Fibroblast of lung (primary cell): ENCODE data around the gene CPOX. TPM values are rescaled to one million over a fixed set of nuclear protein-coding genes. Genes with fewer than 3 reads are reported as not detected.

Source experiments
- DNase-seq, 2 donors: peaks; one replicate each; pipeline versions ENCODE4 v3.0.0 to v3.0.0-alpha.2; 2010; ENCODE audit warnings: low read depth in 2 of 2
- H2AFZ ChIP-seq: 2 replicates; pipeline ENCODE4 v1.5.1; 2012; ENCODE audit warnings: low read length, control low read depth, inconsistent platforms
- H3K27ac ChIP-seq: 2 replicates; pipeline ENCODE4 v1.5.1; 2011; ENCODE audit warnings: low read length, control low read depth; ENCODE audit not compliant: insufficient read depth
- H3K27me3 ChIP-seq: 2 replicates; pipeline ENCODE4 v1.5.1; 2011; ENCODE audit warnings: mild to moderate bottlenecking, low read length; ENCODE audit not compliant: control insufficient read depth, insufficient read depth
- H3K36me3 ChIP-seq: 2 replicates; pipeline ENCODE4 v1.5.1; 2011; ENCODE audit warnings: low read length; ENCODE audit not compliant: control insufficient read depth, insufficient read depth
- H3K4me1 ChIP-seq: 2 replicates; pipeline ENCODE4 v1.5.1; 2011; ENCODE audit warnings: low read length; ENCODE audit not compliant: control insufficient read depth, insufficient read depth; ENCODE audit errors: extremely low read depth
- H3K4me2 ChIP-seq: 2 replicates; pipeline ENCODE4 v1.5.1; 2011; ENCODE audit warnings: low read length, control low read depth; ENCODE audit not compliant: insufficient read depth; ENCODE audit errors: extremely low read depth
- H3K4me3 ChIP-seq, 4 experiments: fragments of 200-600 bp in 1 of 4; sonication (generic) in 1 of 4; replicated peaks in 1 of 4; 2 replicates each; pipeline ENCODE4 v1.5.1; 2011 to 2016; ENCODE audit warnings: low read length in 4 of 4, low read depth in 3 of 4, mild to moderate bottlenecking in 3 of 4, control low read depth in 2 of 4, inconsistent platforms in 1 of 4, mixed read lengths in 1 of 4; ENCODE audit not compliant: insufficient read depth in 1 of 4; ENCODE audit errors: control extremely low read depth in 1 of 4
- H3K79me2 ChIP-seq: 2 replicates; pipeline ENCODE4 v1.5.1; 2012; ENCODE audit warnings: mild to moderate bottlenecking, low read length, inconsistent platforms; ENCODE audit not compliant: control insufficient read depth, insufficient read depth
- H3K9ac ChIP-seq: 2 replicates; pipeline ENCODE4 v1.5.1; 2011; ENCODE audit warnings: mild to moderate bottlenecking, low read length, control low read depth; ENCODE audit not compliant: insufficient read depth
- H3K9me3 ChIP-seq: 2 replicates; pipeline ENCODE4 v1.5.1; 2012; ENCODE audit warnings: low read depth, low read length; ENCODE audit not compliant: control insufficient read depth, insufficient read depth
- H4K20me1 ChIP-seq: 2 replicates; pipeline ENCODE4 v1.5.1; 2011; ENCODE audit warnings: low read length; ENCODE audit not compliant: control insufficient read depth, insufficient read depth; ENCODE audit errors: extremely low read depth
- CTCF ChIP-seq, 2 donors: IDR thresholded peaks in 1 of 2; conservative IDR thresholded peaks in 1 of 2; 1 replicate in 1 of 2; 2 replicates in 1 of 2; pipeline ENCODE4 v1.5.1; 2011 to 2012; ENCODE audit warnings: low read length in 2 of 2, control low read depth in 1 of 2, inconsistent platforms in 1 of 2, low read depth in 1 of 2, mild to moderate bottlenecking in 1 of 2
- EZH2 ChIP-seq: IDR thresholded peaks from 2 replicates; pipeline ENCODE4 v1.5.1; 2012; ENCODE audit warnings: low read length, control low read depth, mild to moderate bottlenecking; ENCODE audit errors: missing control alignments
- polyA plus RNA-seq, 2 donors: library from polyadenylated mRNA; depleted of rRNA in 1 of 2; stranded (reverse) in 1 of 2; unstranded in 1 of 2; fragments of >200 nt; gene quantifications; 2 replicates each; pipeline ENCODE4 v1.2.1, GENCODE V29; 2011 to 2012; ENCODE audit warnings: missing spikeins in 1 of 2
- total RNA-seq: library from RNA; depleted of rRNA; stranded (reverse); fragments of >200 nt; gene quantifications from 2 replicates; pipeline ENCODE4 v1.2.1, GENCODE V29; 2014

Gene CPOX
- total and polyA plus RNA-seq, 2 donors (not counting 1 experiment from before 2014, with no cell fraction given), result 17.3 to 25.1 TPM

- Histone ChIP-seq H3K36me3 (no peaks in the 10 kb centered on the region), H3K9me3 (no peaks in the 10 kb centered on the region), H3K4me1 (no peaks in the 10 kb centered on the region), H3K9ac (no peak overlapping the region), H4K20me1 (no peaks in the 10 kb centered on the region), H3K4me2 (no peak overlapping the region), H2AFZ (no peak overlapping the region), H3K4me3 (no peak overlapping the region), H3K79me2 (peaks cover 1% of the 10 kb centered on the region), H3K27ac (no peak overlapping the region), H3K27me3 (no peaks in the 10 kb centered on the region)
- no peak for DNase-seq
- TF ChIP-seq CTCF (conservative IDR thresholded peaks at IDR 0.05 in 1 of 2, IDR thresholded peaks at IDR 0.05 in 1 of 2; ENCODE audit: low read depth in 1 of 2, low read length in 2 of 2) (no peak), EZH2 (no peak)
Observed at GRCh38 chr3:98587654-98588053, 5.8 kb downstream of the CPOX start.

- Histone ChIP-seq H3K9ac (no peak overlapping the region), H3K36me3 (no peaks in the 10 kb centered on the region), H4K20me1 (no peaks in the 10 kb centered on the region), H3K27ac (no peak overlapping the region), H3K9me3 (no peaks in the 10 kb centered on the region), H3K27me3 (no peaks in the 10 kb centered on the region), H3K4me3 (no peak overlapping the region), H3K4me1 (no peaks in the 10 kb centered on the region), H3K79me2 (no peaks in the 10 kb centered on the region), H3K4me2 (no peak overlapping the region), H2AFZ (no peak overlapping the region)
- no peak for TF ChIP-seq EZH2
- TF ChIP-seq CTCF (conservative IDR thresholded peaks at IDR 0.05 in 1 of 2, IDR thresholded peaks at IDR 0.05 in 1 of 2; ENCODE audit: low read depth in 1 of 2, low read length in 2 of 2), result no peak
- DNase-seq, result no peak
Observed at GRCh38 chr3:98584547-98584946, 8.9 kb downstream of the CPOX start.

- Histone ChIP-seq H4K20me1 (no peaks in the 10 kb centered on the region), H3K4me2 (no peak overlapping the region), H2AFZ (no peak overlapping the region), H3K36me3 (no peaks in the 10 kb centered on the region), H3K27ac (no peak overlapping the region), H3K4me3 (no peak overlapping the region), H3K79me2 (no peaks in the 10 kb centered on the region), H3K9ac (no peak overlapping the region), H3K27me3 (no peaks in the 10 kb centered on the region), H3K9me3 (no peaks in the 10 kb centered on the region), H3K4me1 (no peaks in the 10 kb centered on the region)
- no peak for DNase-seq
- TF ChIP-seq EZH2 (no peak), CTCF (conservative IDR thresholded peaks at IDR 0.05 in 1 of 2, IDR thresholded peaks at IDR 0.05 in 1 of 2; ENCODE audit: low read depth in 1 of 2, low read length in 2 of 2) (no peak)
Observed at GRCh38 chr3:98583766-98584165, 9.6 kb downstream of the CPOX start.
